Pancreas (tissue), 10 donors: ENCODE results near the gene NID2. TPM values are rescaled to one million over a fixed set of nuclear protein-coding genes. Genes with fewer than 3 reads are reported as not detected.

Source experiments
- ATAC-seq, 4 donors: fragments of 200-7000 bp; cut with Tn5 transposase; one replicate each; pipeline versions ENCODE4 v1.8.0 to v1.9.1; 2020; ENCODE audit warnings: mild to moderate bottlenecking in 4 of 4, moderate library complexity in 4 of 4
- DNase-seq, 6 donors: peaks; one replicate each; pipeline ENCODE4 v3.0.0-alpha.2; 2020
- FAIRE-seq: peaks from 2 replicates; lab custom pipeline; 2012; peaks lifted over from hg19 to GRCh38; lab: Jason Lieb, UNC
- H3K27ac ChIP-seq, 4 donors: fragments of 200-600 bp; sonication (generic); 1 replicate in 3 of 4; 2 replicates in 1 of 4; pipeline versions ENCODE4 v1.5.0 to v1.8.0; 2020
- H3K27me3 ChIP-seq, 4 donors: fragments of 200-600 bp; one replicate each; pipeline ENCODE4 v1.8.0; 2021
- H3K36me3 ChIP-seq, 3 donors: fragments of 200-600 bp; sonication (generic) in 1 of 3; one replicate each; pipeline versions ENCODE4 v1.5.0 to v1.8.0; 2020 to 2021
- H3K4me1 ChIP-seq, 3 donors: fragments of 200-600 bp; one replicate each; pipeline ENCODE4 v1.8.0; 2021
- H3K4me3 ChIP-seq, 4 donors: fragments of 200-600 bp; sonication (generic) in 2 of 4; one replicate each; pipeline versions ENCODE4 v1.5.0 to v1.8.0; 2020 to 2021
- H3K9me3 ChIP-seq, 4 donors: fragments of 200-600 bp; one replicate each; pipeline ENCODE4 v1.8.0; 2021
- CTCF ChIP-seq, 4 donors: fragments of 200-600 bp; sonication (generic) in 3 of 4; IDR thresholded peaks; one replicate each; pipeline versions ENCODE4 v1.5.0 to v1.8.0; 2021; ENCODE audit warnings: antibody characterized with exemption in 4 of 4
- WGBS, 2 donors: extraction: QIAGEN DNeasy Blood & Tissue Kit; methylation state at CpG; one replicate each; pipeline ENCODE4 v1.1.7; 2013; 5-methylcytosine and 5-hydroxymethylcytosine counted together
- intact Hi-C, 3 donors: fragments of 100-400 bp; cut with DNase I; formaldehyde crosslinking; loops; one replicate each; pipeline versions ENCODE4 v1.11.1 to v1.14.2; 2022
- polyA plus RNA-seq, 2 donors: library from polyadenylated mRNA; stranded (reverse); fragments of 200-250 nt; gene quantifications; one replicate each; pipeline ENCODE4 v1.2.3, GENCODE V29; 2013
- total RNA-seq, 6 donors: library from RNA; stranded (reverse); fragmentation: NEBNext Ultra II Directional in 4 of 6; extraction: Animal tissue kit (Norgen Biotek cat#: 25700) in 4 of 6; gene quantifications; one replicate each; pipeline versions ENCODE4 v1.2.1 to v1.2.4, GENCODE V29; 2021 to 2023
- donor health status: healthy with polysubstance abuse.
- donor health status: DM: no; HTN: no; CAD: no; lungs with moderate emphysema.
- donor health status: DM: no; HTN: no; CAD: no.
- donor health status: control.
- donor health status: control.
- donor health status: Bipolar disorder and iron deficiency.
- donor health status: DM: yes; HTN: yes; CAD: no.
- donor health status: DM: no; HTN: no; CAD: no.
- donor health status: DM: no; HTN: no; CAD: no.
- donor health status: DM: yes; HTN: yes; CAD: no.

NID2 gene
- total and polyA plus RNA-seq, 8 donors, result 1.9 to 9.5 (median 3.8) TPM

GRCh38 chr14:52067873-52068614 is 815 bp downstream of the NID2 start:
- FAIRE-seq, result no peak
- peaks cover 0 to 10% (median 9%) of the 10 kb centered on the region in 3 donors for H3K4me1 ChIP-seq
- ATAC-seq, result peak; percentile 56 to 71 (median 66)

GRCh38 chr14:52064174-52064573 is 4.7 kb downstream of the NID2 start:
- Histone ChIP-seq H3K4me3 (no peak overlapping the region), H3K27ac (no peak overlapping the region), H3K36me3 (no peaks in the 10 kb centered on the region), H3K9me3 (no peaks in the 10 kb centered on the region), H3K27me3 (peaks cover 0 to 18% (median 0%) of the 10 kb centered on the region in 4 donors), H3K4me1 (peaks cover 5 to 22% (median 9%) of the 10 kb centered on the region in 3 donors)
- intact Hi-C loops, result no loop called here
- WGBS, 2 donors, result 97 to 98% methylated on average over 2 of the region's 2 CpGs
- no peak for TF ChIP-seq CTCF (IDR thresholded peaks at IDR 0.05)
- ATAC-seq (no peak), FAIRE-seq (no peak), DNase-seq (no peak)

More at GRCh38 chr14:52067873-52068614, 815 bp downstream of the NID2 start:
- Histone ChIP-seq H3K27ac (no peak overlapping the region), H3K4me3 (peak overlapping the region; percentile 33 to 64 (median 50)), H3K27me3 (peaks cover 0 to 18% (median 0%) of the 10 kb centered on the region in 4 donors), H3K9me3 (no peaks in the 10 kb centered on the region), H3K36me3 (no peaks in the 10 kb centered on the region)
- TF ChIP-seq CTCF (IDR thresholded peaks at IDR 0.05), result no peak
- intact Hi-C loops, result no loop called here
- peak in 5 of 6 donors; percentile 21 to 76 (median 51) for DNase-seq
- WGBS, 2 donors, result 1% methylated on average over 49 of the region's 49 CpGs

GRCh38 chr14:52063052-52063462 is 5.8 kb downstream of the NID2 start:
- Histone ChIP-seq H3K36me3 (no peaks in the 10 kb centered on the region), H3K4me1 (peaks cover 5 to 22% (median 8%) of the 10 kb centered on the region in 3 donors), H3K4me3 (no peak overlapping the region), H3K27ac (no peak overlapping the region), H3K9me3 (no peaks in the 10 kb centered on the region), H3K27me3 (peaks cover 0 to 18% (median 0%) of the 10 kb centered on the region in 4 donors)
- ATAC-seq, result no peak
- no peak for FAIRE-seq
- DNase-seq, result no peak
- WGBS, 2 donors, result 74 to 76% methylated on average over 2 of the region's 2 CpGs
- no peak for TF ChIP-seq CTCF (IDR thresholded peaks at IDR 0.05)
- intact Hi-C loops, result no loop called here

- Histone ChIP-seq H3K36me3 (no peaks in the 10 kb centered on the region), H3K4me1 (peaks cover 0 to 17% (median 5%) of the 10 kb centered on the region in 3 donors), H3K9me3 (no peaks in the 10 kb centered on the region), H3K27ac (no peak overlapping the region), H3K4me3 (no peak overlapping the region), H3K27me3 (peaks cover 0 to 9% (median 0%) of the 10 kb centered on the region in 4 donors)
- ATAC-seq, result no peak
- no peak for TF ChIP-seq CTCF (IDR thresholded peaks at IDR 0.05)
- FAIRE-seq, result no peak
- intact Hi-C loops, result no loop called here
- WGBS, 2 donors, result 69 to 84% methylated on average over 1 of the region's 1 CpG
- DNase-seq, result no peak
Measured at GRCh38 chr14:52061890-52062289, 7.0 kb downstream of the NID2 start.

- WGBS, 2 donors, result 83 to 88% methylated on average over 5 of the region's 5 CpGs
- no peaks in the 10 kb centered on the region for H3K36me3 ChIP-seq
- intact Hi-C loops, result no loop called here
- H3K4me1 ChIP-seq, result peaks cover 0 to 17% (median 5%) of the 10 kb centered on the region in 3 donors
- H3K9me3 ChIP-seq, result no peaks in the 10 kb centered on the region
- no peak for DNase-seq
- no peak overlapping the region for H3K4me3 ChIP-seq
- no peak for FAIRE-seq
- ATAC-seq, result no peak
- H3K27ac ChIP-seq, result no peak overlapping the region
- TF ChIP-seq CTCF (IDR thresholded peaks at IDR 0.05), result no peak
- peaks cover 0 to 4% (median 0%) of the 10 kb centered on the region in 4 donors for H3K27me3 ChIP-seq
Measured at GRCh38 chr14:52061390-52061789, 7.5 kb downstream of the NID2 start.
